NCI-H510A treated with DMSO at 0.1 percent for 48 hours (cell line): ENCODE data around the gene DLGAP4.
A peak's percentile ranks its signal among the peaks of the same experiment; 100 is the strongest.
"Not testable (repeated sequence)": the region's sequence is repeated elsewhere in the genome, so short reads cannot be mapped to it uniquely, and the experiment has no call there.

Experiments
- DNase-seq: peaks from one replicate; lab custom pipeline; 2025; lab: John Stamatoyannopoulos, UW

DLGAP4 gene

DNA sequence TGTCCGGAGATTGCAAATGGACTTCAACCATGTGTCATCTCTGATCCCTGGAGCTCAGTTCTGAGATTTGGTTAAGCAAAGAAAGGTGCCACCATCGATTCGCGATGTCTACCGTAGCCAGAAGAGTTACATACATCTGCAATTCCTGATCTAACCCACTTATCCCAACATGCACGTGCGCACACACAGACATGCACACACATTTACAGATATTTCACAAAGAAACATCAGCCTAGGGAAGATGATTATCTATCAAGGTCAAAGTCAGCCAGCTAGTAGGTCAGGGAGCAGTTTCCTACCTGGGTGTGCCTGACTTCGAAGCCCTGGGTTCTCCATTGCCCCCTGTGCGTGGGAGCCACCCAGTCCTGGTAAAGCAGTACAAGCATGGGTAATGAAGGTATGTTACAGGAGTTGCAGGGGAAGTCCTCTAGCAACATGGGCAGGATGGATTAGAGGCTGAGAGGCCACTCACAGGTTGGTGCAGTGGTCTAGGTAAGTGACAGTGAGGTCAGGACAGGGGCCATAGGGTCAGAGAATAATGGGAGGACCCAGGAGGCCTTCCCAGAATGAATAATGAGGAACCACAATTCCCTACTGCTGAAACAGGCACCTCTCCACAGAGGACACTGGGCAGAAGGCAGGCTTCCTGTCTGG lies 150.0 kb downstream of the DLGAP4 start:
- no peak for DNase-seq

DNA sequence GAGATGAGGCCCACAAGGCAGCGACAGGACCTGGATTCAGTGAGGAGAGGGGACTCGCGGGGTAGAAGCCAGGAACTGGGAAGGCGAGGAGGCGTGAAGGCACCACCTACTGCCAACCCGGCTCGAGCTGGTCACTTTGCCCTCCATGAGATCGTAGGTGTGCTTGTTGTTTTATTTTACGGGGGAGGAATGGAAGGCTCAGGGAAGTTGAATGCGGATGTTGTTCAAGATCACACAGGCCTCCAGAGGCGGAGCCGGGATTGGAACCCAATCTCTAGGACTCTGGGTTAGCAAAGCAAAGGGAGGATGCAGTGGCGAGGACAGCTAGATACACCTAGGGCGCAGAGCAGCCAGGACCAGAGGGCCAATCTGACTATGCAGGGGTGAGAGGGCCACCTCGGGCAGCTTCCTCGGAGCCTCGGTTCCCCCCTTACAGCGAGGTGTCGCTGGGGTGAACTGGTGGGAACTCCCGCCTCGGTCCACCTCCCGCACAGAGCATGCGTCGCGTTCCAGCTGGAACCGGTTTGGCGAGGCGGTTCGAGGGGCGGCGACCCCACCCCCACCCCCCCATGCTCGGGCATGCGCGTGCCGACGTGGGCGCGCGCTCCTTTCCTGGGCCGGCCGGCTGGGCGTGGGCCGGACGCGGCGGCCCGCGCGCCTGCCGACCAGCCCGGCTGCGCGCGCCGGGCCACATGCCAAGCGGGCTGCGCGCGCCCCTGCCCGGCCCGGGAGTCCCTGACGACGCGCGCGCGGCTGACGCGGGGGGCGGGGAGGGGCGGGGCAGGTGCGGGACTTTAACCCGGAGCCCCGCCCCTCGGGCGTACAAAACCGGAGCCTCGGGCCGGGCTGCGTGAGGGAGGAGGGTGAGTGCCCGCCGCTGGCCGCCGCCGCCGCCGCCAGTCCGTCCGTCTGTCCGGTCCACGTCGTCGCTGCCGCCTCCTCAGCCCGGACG lies 154.8 kb downstream of the DLGAP4 start:
- DNase-seq: peak; percentile 98

DNA sequence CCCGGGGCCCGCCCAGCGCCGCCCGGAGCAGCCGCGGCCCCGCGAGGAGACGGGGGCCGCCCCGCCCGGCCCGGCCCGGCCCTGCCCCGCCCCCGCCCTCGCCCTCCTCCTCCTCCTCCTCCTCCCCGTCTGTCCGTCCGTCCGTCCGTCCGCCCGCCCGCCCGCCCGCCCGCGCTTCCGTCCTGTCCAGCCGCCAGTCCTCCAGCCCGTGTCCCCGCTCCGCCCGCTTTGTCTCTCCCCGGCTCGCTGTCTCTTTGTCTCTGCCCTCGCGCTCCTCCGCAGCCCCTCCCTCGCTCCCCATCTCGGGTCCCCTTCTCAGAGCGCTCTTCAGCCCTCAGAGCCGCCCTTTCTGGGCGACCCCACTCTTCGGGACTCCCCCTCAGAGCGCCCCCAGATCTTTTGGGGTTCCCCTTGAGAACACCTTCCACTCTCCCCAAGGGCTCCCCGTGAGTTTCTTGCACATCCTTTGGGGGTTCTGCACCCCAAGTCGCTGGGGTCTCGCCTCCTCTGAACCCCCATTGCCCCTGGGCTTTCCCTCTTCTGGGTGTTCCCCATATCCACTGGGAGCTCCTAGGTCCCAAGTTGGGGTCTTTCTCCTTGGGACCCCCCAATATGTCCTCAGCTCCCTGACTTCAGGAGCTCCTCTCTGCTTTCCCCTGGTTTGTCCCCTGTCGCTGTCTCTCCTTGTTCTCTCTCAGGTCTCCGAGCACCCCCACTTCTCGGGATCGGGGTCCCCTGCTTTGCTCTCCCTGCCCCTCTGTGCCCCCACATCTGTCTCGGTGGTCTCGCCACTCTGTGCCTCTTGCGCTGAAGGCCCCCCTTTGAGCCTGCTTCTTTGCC lies 155.7 kb downstream of the DLGAP4 start:
- peak; percentile 17 for DNase-seq

DNA sequence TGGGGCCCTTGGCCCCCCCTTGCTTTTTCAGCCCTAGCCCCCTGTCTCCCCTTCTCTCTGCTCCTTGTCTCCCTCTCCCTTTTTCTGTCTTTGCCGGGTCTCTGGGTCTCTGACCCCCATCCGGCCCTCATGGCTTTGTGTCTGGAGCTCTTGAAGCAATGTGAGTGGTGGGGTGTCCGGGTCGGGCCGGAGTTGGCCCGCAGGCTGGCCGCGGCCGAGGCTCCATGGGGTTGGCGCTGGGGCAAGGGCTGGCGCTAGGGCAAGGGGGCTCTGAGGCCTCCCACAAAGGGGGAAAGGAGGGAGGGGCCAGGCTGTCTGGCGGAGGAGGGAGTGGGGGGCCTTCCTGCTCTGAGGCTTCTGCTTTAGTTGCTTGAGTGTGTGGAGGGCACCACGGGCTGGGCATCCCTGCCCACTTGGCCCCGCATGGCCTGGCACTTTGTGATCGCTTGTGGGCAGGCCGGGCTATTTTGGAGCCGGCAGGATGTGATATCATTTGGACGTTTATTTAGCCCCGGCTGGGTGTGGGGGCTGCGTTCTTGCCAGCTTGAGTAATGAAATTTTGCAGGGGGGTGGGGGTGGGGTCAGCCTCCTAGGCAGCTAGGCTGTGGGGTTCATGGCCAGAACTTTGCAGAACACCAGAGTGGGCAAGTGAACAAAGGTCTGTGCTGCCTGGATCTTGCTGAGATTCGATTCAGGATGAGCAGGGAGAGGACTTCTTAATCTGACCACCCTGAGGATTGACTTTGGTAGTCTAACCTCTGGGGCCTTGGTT lies 156.5 kb downstream of the DLGAP4 start:
- DNase-seq: no peak

DNA sequence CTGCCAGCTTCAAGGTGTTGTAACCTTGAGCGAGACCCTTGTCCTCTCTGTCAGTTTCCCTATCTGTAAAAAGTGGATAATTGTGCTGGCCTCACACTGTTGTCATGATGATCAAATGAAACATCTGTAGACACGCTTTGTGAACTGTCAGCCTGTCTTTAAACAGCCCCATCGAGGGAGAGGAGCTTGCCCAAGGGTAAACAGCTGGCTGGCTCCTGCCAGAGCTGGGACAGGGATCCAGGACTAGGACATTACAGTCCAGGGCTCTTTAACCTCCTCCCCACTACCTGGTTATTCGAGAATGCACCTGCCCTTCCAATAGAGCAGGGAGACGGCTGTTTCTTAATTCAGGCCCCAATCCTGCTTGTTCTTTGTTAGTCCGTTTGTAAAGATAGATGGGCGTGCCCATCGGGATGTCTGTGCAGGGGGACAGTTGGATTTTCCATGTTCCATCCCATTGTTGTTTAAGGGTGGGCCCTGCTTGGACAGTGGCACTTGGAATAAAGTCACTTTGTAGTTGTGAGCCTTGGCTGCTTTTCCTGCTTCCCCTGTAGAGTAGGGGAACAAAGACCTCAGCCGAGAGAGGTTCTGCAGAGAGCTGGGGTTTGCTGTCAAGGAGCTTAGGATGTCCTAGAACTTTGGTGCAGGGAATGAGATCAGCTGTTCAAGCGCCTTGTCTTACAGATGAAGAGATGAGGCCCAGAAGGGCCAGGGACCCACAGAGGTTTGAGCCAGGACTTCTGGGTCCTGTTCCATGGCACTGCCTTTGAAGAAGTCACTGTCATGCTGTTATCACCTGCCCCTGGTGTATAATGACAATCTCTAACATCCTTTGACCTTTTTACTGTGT lies 157.3 kb downstream of the DLGAP4 start:
- DNase-seq: no peak

DNA sequence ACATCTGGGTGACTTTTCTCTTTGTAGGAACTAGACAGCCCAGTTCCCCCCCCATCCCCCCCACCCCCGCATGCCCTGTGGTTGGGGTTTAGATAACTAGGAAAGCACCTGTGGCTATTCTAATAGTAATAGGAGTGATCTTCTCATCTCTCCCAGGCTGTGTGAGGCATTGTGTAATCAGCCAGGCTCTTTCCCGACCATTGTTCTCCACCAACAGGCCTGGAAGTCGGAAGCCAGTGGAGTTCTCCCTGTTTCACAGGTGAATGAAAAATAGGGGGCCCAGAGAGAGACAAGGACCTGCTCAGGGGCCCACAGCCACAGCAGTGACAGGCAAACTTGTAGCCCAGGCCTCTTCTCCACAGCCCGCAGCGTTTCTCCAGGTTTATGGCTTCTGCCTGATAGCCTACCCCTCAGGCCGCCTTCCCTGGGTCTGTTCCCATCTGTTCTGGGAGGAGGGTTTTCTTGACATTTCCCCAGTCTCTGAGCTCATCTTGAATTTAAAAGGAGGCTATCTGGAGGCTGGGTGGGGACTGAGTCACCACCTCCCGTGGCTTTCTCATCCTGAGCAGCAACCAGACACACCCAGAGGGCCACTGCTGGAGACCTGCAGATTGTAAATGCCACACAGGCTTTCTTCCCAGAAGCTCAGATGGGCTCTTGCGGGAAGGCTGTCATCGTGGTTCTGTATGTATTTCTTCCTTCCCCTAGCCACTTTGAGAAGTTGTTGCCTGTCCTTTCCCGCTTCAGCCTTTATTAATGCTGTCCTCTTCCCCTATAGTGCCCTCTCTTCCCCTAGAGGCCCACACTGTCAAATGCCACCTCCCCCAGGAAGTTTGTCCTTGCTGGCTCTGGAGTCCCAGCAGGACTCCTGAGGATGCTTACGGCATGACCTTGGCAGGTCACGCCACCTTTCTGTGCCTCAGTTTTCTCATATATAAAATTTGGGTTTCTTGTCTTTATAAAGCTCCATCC lies 159.3 kb downstream of the DLGAP4 start:
- peak; percentile 42 for DNase-seq

DNA sequence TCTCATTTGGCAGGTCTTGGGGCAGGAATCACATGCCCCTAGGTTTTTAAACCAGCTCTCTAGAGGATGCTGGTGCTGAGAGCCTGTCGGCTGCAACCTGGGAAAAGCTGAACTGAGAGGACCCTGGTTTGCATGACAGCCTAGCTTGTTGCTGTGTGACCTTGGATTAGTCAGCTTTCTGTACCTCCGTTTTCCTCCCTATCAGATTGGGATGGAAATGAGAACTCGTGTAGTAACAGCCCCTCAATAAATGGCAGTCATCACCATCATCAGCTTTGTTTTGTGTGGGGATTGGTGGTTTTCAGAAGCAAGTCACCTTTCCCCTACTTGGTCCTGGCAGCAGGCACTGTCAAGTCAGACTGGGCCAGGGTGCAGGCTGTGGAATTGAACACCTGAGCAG lies 159.9 kb downstream of the DLGAP4 start:
- DNase-seq: no peak

DNA sequence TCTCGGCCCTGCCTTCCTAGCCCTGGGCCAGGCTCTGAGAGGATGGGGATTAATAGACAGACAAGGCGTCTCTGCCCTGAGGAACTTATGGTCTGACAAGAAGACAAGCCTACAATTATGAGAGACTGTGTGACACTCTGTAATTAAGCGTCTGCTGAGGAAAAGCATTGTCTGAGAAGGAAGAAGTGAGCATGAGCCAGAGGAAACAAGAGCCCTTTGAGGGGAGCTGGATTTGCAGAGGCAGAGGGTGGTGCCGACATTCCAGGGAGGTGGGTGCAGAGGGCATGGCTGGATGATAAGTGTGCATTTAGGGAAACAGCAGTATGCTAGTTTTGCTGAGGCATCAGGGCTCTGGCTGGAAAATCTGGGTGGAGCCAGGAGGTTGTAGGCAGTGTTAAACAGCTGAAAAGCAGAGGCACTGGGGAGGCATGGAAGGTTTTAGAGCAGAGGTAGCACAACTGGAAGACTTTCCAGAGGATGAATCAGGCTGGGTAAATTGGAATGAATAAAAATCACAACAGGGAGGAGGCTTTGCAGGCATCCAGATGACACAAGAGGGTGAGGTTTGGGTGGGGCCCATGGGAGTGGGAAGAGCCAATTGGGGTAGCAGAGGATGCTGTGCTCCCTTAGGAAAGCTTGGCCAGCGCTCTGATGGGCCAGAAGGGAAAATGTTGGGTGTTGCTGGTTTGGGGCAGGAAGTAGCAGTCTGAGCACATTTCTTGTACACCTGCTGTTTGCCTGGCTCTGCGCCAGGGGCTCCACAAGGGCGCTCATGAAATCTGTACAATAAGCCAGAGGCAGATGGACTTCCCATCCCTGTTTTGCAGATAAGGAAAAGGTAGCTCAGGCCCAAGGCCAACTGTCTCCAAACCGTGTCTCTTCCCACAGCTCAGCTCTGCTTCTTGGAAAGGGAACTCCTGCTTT lies 161.2 kb downstream of the DLGAP4 start:
- DNase-seq: peak; percentile 88

DNA sequence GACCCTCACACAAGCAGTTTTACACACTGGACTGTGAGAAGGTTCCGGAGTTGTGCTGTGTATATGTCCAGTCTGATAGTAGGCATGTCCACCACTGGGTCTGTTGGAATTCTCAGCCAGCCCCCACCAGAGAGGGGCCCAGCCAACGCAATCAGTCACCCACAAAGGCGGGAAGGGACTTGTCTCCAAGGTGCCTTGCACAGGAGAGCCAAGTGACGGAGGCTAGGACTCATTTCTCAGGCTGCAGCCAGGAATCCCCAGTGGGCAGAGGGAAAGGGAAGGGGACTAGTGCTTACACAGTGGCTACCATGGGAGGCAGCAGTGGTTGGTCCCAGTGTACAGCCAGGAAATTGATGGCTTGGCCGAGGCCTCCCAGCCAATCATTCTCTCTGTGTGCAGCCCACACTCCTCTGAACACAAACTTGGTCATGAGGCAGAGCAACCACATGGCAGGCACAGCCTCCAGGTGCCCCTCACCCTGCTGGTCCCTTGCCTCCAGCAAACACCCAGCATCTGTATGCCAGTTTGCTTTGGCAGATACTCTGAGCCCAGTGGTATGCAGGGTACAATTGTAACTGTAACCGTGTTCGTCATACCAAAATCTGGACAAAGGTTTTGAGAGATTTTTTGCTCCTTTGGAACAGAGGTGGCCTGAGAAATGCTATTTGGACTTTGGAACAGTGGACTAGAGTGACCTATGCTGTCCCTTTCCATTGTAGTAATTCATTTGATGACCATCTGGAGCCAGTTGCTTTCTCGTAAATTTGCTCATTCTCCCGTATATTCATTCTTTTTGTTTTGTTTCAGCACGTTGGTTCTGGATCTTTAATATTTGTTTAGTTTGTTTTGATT lies 162.2 kb downstream of the DLGAP4 start:
- peak; percentile 39 for DNase-seq

DNA sequence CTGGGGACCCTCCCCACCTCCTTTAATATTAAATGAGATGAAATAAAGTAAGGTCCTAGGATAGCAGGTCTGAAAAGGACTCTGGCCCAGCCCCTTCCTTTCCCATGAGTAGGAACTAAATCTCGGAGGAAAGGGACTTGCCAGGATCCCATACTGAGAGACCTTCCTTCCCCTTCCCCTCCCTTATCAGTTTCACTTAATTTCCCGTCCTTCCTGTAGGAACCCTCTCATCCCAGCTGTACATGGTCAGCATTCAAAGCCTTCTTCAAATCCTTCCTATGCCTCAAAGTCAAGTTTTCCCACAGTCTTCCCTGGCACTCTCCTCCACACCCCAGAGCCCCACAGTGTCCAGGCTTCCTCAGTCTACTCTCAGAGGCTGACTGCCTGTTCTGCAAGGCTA lies 163.8 kb downstream of the DLGAP4 start:
- DNase-seq: no peak

DNA sequence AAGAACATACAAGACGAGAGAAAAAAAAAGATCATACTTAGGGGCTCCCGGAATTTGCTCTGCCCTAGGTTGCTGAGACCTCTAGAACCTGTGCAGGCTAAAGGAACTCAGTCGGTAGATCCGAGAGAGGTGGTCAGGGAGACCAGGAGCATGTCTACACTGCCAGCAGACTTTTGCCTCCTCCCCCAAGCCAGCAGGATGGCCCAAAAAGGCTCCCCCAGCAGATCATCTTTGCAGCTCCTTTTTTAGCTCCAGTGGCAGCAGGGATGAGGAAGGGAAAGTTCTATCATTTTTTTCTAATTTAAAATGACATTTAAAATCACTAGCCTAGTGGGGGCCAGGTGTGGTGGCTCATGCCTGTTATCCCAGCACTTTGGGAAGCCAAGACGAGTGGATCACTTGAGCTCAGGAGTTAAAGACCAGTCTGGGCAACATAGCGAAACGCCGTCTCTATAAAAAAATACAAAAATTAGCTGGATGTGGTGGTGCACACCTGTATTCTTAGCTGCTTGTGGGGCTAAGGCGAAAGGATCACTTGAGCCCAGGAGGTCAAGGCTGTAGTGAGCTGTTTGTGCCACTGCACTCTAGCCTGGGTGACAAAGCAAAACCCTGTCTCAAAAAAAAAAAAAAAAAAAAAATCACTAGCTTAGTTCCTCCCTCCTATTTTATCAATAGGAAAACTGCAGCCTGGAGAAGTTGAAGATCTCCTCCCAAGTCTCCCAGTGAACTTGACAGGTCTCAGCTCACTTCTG lies 165.9 kb downstream of the DLGAP4 start:
- DNase-seq: no peak

DNA sequence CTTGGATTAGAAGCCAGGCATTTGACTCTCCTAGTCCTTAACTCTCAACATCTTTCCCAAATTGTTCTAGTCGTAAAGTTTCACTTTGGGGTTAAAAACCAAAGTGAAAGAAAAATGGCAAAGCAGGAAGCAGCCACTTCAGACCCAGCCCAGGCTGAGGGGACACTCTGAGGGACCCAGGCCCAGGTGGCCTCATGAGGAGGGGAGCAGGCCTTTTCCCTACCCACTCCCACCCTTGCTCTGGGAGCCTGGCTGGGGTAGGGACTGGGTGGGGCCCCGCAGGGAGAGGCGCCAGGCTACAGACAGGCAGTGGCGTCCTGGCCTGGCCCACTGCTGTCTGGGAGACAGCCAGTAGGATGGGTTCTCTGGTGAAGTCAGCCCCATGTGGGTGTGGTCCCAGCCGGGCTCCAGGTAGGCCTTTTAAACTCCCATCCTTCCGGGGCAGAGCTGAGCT lies 166.5 kb downstream of the DLGAP4 start:
- DNase-seq: peak; percentile 49

DNA sequence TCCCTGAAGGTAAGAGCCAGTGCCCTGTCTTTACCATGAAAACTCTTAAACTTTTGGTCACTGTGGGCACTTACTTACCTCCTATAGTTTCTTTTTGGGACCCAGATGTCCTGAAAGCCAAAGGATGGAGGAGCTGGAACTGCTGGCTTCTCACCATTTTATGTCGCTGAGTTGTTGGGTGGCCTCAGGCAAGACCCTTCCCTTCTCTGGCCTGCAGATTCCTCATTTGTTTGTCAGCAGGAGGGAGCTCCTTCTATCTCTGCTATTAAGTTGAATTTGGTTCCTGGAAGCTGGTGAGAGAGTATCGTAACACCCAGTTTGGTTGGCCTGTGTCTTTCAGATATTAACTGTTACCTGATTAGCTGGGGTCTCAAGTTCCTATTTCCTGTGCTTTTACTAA lies 167.0 kb downstream of the DLGAP4 start:
- DNase-seq: no peak

DNA sequence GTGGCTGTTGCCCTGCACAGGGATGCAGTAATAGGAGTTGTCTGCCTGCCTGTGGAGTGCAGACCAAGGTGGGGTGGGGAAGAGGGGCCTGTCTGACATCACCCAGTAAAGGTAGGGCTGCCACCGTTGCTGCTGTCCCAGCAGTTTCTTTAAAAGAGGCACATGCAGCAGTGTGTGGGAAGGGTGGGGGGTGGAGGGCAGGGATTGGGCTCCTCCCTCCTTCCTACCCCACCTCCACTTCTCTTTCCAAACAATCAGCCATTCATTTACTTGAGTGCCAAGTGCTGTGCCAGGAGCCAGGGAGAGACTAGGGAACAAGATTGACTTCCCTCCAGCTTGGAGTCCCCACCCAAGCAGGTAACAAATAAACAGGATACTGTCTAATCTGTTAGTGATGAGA lies 168.4 kb downstream of the DLGAP4 start:
- no peak for DNase-seq

DNA sequence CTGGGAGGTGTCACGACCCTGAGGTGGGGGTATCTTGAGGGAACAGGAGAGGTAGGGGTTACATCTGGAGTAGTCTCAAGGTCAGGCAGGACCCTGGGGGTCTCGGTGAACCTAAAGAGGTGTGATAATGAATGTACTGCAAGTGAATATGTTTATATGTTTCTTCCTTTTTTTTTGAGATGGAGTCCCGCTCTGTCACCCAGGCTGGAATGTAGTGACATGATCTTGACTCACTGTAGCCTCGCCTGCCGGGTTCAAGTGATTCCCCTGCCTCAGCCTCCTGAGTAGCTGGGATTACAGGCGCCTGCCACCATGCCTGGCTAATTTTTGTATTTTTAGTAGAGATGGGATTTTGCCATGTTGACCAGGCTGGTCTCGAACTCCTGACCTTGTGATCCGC lies 168.9 kb downstream of the DLGAP4 start:
- DNase-seq: not testable (repeated sequence)

DNA sequence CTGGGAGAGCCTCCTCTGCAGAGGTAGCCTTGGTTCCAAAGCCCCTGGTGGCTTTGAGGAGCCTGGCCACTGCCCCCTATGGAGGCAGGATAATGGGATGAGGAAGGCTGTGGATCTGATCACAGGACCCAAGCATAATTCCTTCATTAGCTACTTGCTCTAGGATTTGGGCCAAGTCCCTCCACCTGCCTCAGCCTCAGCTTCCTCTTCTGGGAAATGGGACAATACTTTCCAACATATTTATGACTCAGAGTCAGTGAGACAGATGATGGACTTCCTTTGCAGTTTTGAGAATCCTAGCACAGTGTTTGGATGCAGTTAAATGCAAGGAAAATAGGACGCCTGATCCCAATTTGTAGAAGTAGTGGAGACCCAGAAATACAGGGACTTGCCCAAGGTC lies 171.3 kb downstream of the DLGAP4 start:
- DNase-seq: no peak
